SU-DHL-6 (cell line): Measurements from ENCODE around the gene SORCS2.

ENCODE experiments used
- CTCF ChIP-seq: fragments of 200-600 bp; sonication (generic); IDR thresholded peaks from one replicate; pipeline ENCODE4 v1.5.1; 2017; ENCODE audit warnings: antibody characterized with exemption, mild to moderate bottlenecking, low read length, moderate library complexity; ENCODE audit not compliant: insufficient read depth, poor library complexity, severe bottlenecking
- EZH2phosphoT487 ChIP-seq: fragments of 200-600 bp; sonication (generic), shearing (Covaris generic); conservative IDR thresholded peaks from 2 replicates; pipeline ENCODE4 v1.6.1; 2018; ENCODE audit warnings: mild to moderate bottlenecking, antibody characterized with exemption, low read length, moderate library complexity, mixed read lengths

GRCh38 chr4:7779432-7779768 is 587.1 kb downstream of the SORCS2 start:
- TF ChIP-seq CTCF (no peak), EZH2phosphoT487 (no peak)
